Epithelial cell of esophagus (primary cell): ENCODE data around the gene MDM4.

Experiments
- DNase-seq: peaks from one replicate; pipeline ENCODE4 v3.0.0; 2010; ENCODE audit warnings: low read depth
- H3K4me3 ChIP-seq: 2 replicates; pipeline ENCODE4 v1.5.1; 2011; ENCODE audit warnings: mild to moderate bottlenecking, low read length, control low read depth
- CTCF ChIP-seq: IDR thresholded peaks from 2 replicates; pipeline ENCODE4 v1.5.1; 2011; ENCODE audit warnings: low read depth, mild to moderate bottlenecking, low read length, control low read depth, inconsistent platforms; ENCODE audit not compliant: insufficient read depth; ENCODE audit errors: missing control alignments

MDM4 gene

GRCh38 chr1:204579681-204580080 lies 63.5 kb downstream of the MDM4 start:
- no peak for TF ChIP-seq CTCF
- no peak overlapping the region for H3K4me3 ChIP-seq
- DNase-seq = no peak

GRCh38 chr1:204580862-204581261 lies 64.7 kb downstream of the MDM4 start:
- TF ChIP-seq CTCF = no peak
- no peak for DNase-seq
- H3K4me3 ChIP-seq = no peak overlapping the region

- TF ChIP-seq CTCF = no peak
- no peak for DNase-seq
Observed at GRCh38 chr1:204581759-204582158, 65.6 kb downstream of the MDM4 start.

GRCh38 chr1:204583909-204584632 lies 67.9 kb downstream of the MDM4 start:
- DNase-seq = no peak
- TF ChIP-seq CTCF = no peak
- no peak overlapping the region for H3K4me3 ChIP-seq

More at GRCh38 chr1:204581759-204582158, 65.6 kb downstream of the MDM4 start:
- no peak overlapping the region for H3K4me3 ChIP-seq

GRCh38 chr1:204584699-204585372 lies 68.6 kb downstream of the MDM4 start:
- H3K4me3 ChIP-seq = no peak overlapping the region
- TF ChIP-seq CTCF = no peak
- DNase-seq = no peak

- TF ChIP-seq CTCF = no peak
- no peak overlapping the region for H3K4me3 ChIP-seq
- DNase-seq = no peak
Observed at GRCh38 chr1:204587621-204588020, 71.4 kb downstream of the MDM4 start.
